Activated T-cell treated with anti-CD3 and anti-CD28 coated beads for 4 hours (primary cell): ENCODE data around the gene ZER1.

Experiments
- DNase-seq: peaks from one replicate; pipeline ENCODE4 v3.0.0-alpha.2; 2020

ZER1 gene

DNA sequence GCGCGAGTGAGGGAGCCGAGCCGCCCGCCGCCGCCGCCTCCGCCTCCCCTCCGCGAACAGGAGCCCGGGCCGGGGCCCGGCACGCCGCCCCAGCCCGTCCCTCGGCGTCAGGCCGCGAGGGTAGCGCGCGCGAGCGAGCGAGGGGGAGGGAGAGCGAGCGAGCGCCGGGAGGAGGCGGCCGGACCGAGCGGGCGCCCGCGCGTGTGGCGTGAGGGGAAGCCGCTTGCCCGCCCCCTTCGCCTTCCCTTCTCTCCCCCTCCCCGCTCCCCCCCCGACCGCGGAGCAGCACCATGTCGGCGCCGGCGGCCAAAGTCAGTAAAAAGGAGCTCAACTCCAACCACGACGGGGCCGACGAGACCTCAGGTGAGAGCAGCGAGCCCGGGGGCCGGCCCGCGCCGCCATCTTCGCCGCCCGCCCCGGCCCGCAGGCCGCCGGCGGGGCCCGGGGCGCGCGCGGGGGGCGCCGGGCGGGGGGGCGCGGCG, 82.4 kb downstream of the ZER1 start:
- peak; percentile 31 for DNase-seq

DNA sequence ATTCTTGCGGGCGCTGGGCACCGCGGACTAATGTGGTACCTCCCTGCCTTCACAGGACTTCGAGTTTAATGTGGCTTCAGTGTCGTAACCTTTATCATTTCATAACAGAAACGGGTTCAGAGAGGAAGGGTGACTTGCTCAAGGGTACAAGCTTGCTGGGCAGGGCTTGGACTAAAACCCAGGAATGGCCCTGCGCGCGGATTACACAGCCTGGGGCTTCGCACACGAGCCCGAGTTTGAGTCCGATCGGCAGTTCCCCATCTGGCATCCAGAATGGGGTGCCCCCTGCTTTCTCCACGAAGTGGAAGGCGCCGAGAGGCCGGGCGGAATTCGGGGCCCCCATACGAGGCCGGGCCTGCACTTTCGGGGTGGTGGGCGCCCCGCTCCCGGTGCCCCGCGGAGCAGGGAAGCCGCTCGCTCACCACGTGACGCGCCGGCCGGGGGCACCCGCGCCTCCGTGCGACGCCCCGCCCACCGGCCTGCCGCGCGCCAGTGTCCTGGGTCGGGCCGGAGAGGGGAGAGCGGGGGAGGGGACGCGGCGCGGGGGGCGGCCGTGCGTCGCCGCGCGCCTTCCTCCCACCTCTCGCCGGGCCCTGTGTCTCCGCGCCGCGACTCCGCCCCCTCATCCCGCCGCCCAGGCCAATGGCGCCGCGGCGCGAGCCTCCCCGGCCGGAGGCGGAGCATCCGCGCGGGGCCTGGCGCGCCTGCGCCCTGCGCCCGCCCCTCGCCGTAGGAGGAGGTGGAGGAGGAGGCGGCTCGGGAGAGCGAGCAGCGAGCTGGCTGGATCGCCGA, 83.0 kb downstream of the ZER1 start, which contains the start of gene SET:
Gene SET, plus strand, starts transcription at position 722 of the 792 bp plus-strand sequence. CDS start 361 bp downstream, outside the sequence.
- peak; percentile 81 for DNase-seq

DNA sequence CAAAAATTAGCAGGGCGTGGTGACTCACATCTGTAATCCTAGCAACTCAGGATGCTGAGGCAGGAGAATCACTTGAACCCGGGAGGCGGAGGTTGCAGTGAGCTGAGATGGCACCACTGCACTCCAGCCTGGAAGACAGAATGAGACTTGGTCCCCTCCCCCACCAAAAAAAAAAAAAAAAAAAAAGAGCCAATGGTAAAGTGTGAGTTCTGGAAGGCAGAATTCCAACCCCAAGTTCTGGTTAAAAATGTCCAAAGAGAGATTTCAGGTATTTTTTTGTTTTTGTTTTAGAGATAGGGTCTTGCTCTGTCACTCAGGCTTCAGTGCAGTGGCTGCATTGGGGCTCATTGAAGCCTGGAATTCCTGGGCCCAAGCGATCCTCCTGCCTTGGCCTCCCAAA, 84.3 kb downstream of the ZER1 start:
- DNase-seq: no peak

DNA sequence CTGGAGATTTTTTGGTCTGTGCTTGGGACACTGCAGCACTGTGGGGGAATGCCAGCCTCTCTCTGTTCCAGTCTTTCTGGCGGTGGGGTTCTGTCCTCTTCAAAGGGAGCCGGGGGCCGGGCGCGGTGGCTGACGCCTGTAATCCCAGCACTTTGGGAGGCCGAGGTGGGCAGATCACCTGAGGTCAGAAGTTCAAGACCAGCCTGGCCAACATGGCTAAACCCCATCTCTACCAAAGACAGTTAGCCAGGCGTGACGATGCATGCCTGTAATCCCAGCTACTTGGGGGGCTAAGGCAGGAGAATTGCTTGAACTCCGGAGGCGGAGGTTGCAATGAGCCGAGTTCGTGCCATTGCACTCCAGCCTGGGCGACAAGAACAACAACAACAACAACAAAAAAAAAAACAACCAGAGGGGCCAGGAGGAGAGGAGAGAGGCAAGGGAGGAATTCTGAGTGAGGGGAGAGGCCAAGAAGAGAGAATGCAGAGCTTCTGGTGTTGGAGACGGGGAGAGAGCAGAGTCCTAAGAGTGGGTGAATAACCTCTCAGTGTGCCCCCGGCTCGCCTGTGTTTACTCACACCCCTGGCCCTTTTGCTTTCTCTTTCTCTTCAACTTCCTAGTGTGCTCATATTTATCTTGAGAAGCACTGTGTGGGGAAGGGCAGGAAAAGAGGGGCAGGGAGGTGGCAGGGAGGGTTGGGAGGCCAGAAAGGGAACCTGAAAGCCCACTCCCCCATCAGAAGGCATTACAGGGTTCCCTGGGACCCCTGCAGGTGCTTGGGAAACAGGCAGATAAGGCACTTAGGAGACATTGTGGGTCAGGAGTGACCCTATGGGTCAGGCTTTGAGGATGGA, 85.9 kb downstream of the ZER1 start:
- peak; percentile 20 for DNase-seq

DNA sequence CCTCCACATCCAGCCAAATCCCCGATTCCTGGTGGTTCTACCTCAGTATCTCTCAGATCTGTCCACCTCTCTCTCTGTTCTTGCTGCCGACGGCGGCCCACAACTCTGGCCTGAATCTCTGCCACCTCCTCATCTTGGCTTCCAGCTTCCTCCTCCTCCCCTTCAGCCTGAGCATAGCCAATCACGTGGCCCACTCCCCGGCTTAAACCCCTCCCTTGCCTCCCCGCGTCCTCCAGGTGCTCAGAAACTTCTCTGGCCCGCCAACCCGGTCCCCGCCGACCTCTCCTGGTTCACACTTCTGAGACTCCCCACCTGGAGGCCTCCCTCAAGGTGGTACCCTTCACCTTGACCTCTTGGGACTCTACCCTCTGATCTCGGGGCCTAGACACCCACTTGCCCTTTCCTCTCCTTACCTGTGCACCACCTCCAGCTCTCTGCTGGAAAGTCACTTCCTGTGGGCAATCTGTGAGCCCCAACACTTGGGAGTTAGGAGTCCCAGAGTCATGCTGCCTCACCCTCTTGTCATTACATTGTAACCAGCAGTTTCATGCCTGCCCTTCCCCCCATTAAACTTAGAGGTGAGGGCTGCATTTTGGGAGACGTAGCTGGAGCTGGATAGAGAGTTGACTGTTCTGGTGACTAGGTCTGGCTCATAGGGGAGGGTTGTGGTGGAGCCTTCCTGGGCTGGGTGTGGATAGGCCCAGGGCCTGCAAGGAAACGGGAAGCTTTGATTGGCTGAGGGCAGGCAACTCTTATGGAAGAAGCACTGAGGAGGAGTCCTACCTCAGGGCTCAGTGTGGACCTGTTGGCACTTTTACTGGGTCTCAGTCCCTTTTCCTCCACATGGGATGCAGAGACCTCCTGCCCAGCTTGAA, 87.2 kb downstream of the ZER1 start:
- DNase-seq: peak; percentile 52

DNA sequence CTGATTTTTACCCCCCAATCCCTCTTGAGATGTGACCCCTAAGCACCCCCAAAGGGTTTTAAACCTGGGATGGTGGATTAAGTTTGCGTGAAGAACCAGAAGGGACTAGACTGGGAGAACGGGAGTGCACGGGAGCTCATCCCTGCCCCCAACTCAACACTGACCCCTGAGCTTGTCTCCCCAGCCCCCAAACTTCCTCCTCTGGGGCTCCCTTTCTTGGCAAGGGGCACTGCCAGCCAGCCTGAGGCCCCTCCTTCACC, 87.7 kb downstream of the ZER1 start:
- DNase-seq: no peak

DNA sequence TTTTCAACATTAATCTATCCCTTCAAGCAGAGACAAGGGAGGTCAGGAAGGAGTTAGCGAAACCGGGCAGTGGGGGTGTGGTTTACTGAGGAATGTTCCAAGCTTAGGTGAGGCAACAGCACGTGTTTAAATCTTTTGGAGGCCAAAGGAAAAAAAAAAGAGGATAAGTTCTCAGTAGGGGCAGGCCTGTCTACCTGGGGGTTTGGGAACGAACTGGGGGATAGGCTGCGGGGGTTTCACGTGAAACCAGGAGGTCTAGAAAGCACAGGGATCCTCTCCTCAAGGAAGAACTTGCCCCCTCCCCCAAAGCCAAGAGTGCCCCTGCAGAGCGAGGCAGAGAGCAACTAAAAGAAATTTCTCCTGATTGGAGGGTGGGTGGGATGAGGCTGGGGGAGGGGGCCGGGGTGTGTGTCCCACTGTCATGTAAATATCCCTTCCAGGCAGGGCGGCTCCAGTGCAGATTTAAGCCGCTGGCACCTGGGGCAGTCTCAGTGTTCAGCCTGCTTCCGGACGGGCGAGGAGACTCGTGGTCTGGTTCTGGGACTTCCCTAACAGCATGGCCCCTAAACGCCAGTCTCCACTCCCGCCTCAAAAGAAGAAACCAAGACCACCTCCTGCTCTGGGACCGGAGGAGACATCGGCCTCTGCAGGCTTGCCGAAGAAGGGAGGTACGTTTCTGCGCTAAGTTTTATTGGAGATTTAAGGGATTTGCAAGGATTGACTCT, 88.2 kb downstream of the ZER1 start:
- DNase-seq: no peak
